GM12892 (cell line): Measurements from ENCODE around the gene FBN1.

Experiments
- DNase-seq: peaks from one replicate; pipeline ENCODE4 v3.0.0; 2011; ENCODE audit not compliant: insufficient read length
- FAIRE-seq: peaks from 2 replicates; lab custom pipeline; 2011; peaks lifted over from hg19 to GRCh38; lab: Jason Lieb, UNC
- POLR2A ChIP-seq: IDR thresholded peaks from 2 replicates; pipeline ENCODE4 v1.6.1; 2011; ENCODE audit warnings: low read depth, low read length, control low read depth
- POLR2AphosphoS5 ChIP-seq: IDR thresholded peaks from 2 replicates; pipeline ENCODE4 v1.6.1; 2011; ENCODE audit warnings: low read depth, low read length, control low read depth
- TAF1 ChIP-seq: IDR thresholded peaks from 2 replicates; pipeline ENCODE4 v1.6.1; 2011; ENCODE audit warnings: low read depth, mild to moderate bottlenecking, control low read depth, low read length, borderline replicate concordance

FBN1 gene

DNA sequence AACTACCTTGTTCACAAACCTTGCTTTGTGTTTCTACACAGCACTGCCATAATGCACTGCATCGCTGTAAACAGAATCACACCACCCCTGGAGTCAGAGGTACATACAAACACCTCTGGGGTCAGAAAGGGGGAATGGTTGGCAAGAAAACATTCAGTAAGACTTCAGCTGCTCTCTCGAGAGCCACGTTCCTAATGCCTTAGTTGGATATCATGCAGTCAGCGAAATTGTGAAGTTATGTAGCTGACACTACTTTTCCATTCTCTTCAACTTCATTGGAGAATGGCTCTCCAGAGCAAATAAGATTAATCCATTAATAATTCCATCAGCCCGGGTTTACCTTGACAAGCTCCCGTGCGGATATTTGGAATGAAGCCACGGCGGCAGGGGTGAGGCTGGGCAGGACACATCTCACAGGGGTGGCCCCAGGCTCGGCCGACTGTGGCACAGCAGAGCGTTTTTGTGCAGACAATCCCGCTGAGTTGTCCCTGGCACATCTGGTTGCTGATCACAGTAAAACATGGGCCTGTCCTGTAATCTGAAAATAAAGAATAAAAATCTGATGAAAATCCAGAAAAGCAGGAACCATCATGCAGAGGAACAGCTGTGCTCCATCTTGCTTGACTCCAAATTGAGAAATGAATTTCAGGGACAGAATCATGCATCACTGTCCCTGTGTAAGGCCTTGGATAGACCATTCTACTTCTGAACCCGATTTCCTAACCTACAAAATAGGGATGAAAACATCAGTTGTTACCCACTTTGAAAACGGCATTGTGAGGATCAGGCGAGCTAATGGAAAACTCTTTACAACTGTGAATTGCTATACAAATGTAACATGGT is 108.0 kb downstream of the FBN1 start:
- TF ChIP-seq POLR2A (no peak), POLR2AphosphoS5 (no peak), TAF1 (no peak)
- DNase-seq (no peak), FAIRE-seq (no peak)

DNA sequence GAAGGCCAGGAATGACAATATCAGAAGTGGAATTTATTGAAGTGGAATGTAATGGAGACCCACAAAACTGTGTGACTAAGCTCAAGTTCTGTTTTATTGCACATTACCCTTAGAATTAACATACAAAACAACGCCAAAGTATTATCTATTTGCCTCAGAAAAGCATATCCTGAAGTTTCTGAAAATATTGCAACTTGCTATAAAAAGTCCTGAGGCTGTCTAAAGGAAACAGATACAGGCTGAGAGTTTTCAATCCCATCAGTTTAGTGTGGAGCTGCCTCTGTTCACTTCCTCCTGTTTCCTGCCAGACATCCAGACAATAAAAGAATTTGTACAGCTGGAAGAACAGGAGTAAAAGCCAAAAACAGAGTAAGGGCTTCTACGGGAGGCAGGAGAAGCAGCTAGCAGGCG is 108.8 kb downstream of the FBN1 start:
- no peak for FAIRE-seq
- no peak for TF ChIP-seq POLR2AphosphoS5
- TF ChIP-seq POLR2A, result no peak
- TF ChIP-seq TAF1, result no peak
- no peak for DNase-seq

- DNase-seq, result no peak
- TF ChIP-seq TAF1, result no peak
- no peak for TF ChIP-seq POLR2A
- TF ChIP-seq POLR2AphosphoS5, result no peak
- FAIRE-seq, result no peak
Measured at GRCh38 chr15:48533982-48534381, 111.5 kb downstream of the FBN1 start.

- TF ChIP-seq POLR2AphosphoS5 (no peak), TAF1 (no peak), POLR2A (no peak)
- DNase-seq (no peak), FAIRE-seq (no peak)
Measured at GRCh38 chr15:48532946-48533345, 112.6 kb downstream of the FBN1 start.

DNA sequence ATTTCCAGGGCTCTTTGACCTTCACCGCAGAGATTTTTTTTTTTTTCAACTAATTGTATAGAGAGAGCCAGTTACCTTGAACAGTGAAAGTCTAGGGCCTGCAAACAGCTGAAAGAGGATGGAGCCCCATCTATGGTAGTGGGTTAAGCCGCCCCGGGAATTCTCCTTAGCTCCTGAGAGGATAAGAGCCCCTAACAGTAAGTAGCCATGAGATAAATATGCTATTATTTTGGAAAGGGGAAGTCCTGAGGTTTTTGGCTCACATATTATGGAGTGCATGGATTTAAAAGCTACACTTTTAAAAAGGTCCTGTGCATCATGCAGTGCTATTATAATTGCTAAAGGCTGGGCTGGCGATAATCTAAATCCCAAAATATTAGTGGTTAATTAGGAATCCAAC is 115.0 kb downstream of the FBN1 start:
- no peak for FAIRE-seq
- no peak for DNase-seq
- TF ChIP-seq POLR2AphosphoS5, result no peak
- TF ChIP-seq POLR2A, result no peak
- no peak for TF ChIP-seq TAF1

GRCh38 chr15:48528921-48529320 is 116.6 kb downstream of the FBN1 start:
- DNase-seq, result no peak
- FAIRE-seq, result no peak
- TF ChIP-seq POLR2AphosphoS5, result no peak
- no peak for TF ChIP-seq POLR2A
- no peak for TF ChIP-seq TAF1

GRCh38 chr15:48527517-48527916 is 118.0 kb downstream of the FBN1 start:
- no peak for TF ChIP-seq TAF1
- FAIRE-seq (no peak), DNase-seq (no peak)

GRCh38 chr15:48522911-48523310 is 122.6 kb downstream of the FBN1 start:
- FAIRE-seq, result no peak
- TF ChIP-seq TAF1 (no peak), POLR2A (no peak), POLR2AphosphoS5 (no peak)
- no peak for DNase-seq

DNA sequence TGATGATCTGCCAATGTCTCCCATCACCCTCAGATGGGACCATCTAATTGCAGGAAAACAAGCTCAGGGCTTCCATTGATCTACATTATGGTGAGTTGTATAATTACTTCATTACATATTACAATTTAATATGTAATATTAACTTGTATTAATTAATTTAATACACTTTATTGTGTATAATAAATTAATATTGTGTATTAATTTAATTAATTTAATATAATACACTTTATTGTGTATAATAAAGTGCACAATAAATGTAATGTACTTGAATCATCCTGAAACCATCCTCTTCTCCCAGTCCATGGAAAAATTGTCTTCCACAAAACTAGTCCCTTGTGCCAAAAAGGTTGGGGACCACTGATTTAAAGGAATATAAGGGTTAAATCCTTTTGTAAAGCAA is 123.4 kb downstream of the FBN1 start:
- FAIRE-seq (no peak), DNase-seq (no peak)
- TF ChIP-seq POLR2A (no peak), TAF1 (no peak), POLR2AphosphoS5 (no peak)

GRCh38 chr15:48520376-48521155 is 124.9 kb downstream of the FBN1 start:
- DNase-seq (no peak), FAIRE-seq (no peak)
- no peak for TF ChIP-seq TAF1
- TF ChIP-seq POLR2A, result no peak
- no peak for TF ChIP-seq POLR2AphosphoS5

DNA sequence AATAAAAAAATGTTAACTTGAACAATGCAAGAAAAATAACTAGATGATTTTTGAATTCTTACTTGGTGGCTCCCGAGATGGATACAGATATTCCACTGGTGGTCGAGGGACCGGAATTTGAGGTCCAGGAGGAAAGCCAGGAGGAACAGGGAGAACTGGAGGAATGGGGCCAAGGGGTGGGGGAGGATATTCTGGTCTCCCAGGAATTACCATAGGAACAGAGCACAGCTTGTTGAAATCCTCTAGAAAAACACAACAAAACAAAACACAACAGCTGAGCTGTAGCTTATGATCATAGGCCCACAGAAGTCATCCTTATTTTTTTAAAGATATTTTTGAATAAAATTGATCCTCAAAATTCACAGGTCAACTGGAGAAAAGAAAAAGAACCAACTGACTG is 129.4 kb downstream of the FBN1 start:
- FAIRE-seq (no peak), DNase-seq (no peak)
- TF ChIP-seq POLR2A, result no peak
- TF ChIP-seq TAF1, result no peak
- no peak for TF ChIP-seq POLR2AphosphoS5

- DNase-seq, result no peak
- no peak for FAIRE-seq
- no peak for TF ChIP-seq TAF1
- no peak for TF ChIP-seq POLR2AphosphoS5
- no peak for TF ChIP-seq POLR2A
Measured at GRCh38 chr15:48515500-48515899, 130.0 kb downstream of the FBN1 start.
